Measurements from ENCODE around the gene PNMA6E.

The PNMA6E gene

GRCh38 chrX:153384390-153384789 lies 16.8 kb downstream of the PNMA6E start:
- no peak for DNase-seq (ENCODE audit: low read depth in 2 of 2)

- DNase-seq (ENCODE audit: low read depth in 2 of 2): no peak
Measured at GRCh38 chrX:153382563-153383482, 18.3 kb downstream of the PNMA6E start.

GRCh38 chrX:153381684-153382532 lies 19.2 kb downstream of the PNMA6E start:
- DNase-seq (ENCODE audit: low read depth in 2 of 2): peak in 1 of 2 donors; percentile 7

GRCh38 chrX:153380691-153381090 lies 20.5 kb downstream of the PNMA6E start:
- DNase-seq (ENCODE audit: low read depth in 2 of 2): no peak

- DNase-seq (ENCODE audit: low read depth in 2 of 2): no peak
Measured at GRCh38 chrX:153379971-153380581, 21.1 kb downstream of the PNMA6E start.

GRCh38 chrX:153379508-153379907 lies 21.6 kb downstream of the PNMA6E start:
- DNase-seq (ENCODE audit: low read depth in 2 of 2): no peak

GRCh38 chrX:153378607-153379006 lies 22.5 kb downstream of the PNMA6E start:
- no peak for DNase-seq (ENCODE audit: low read depth in 2 of 2)

GRCh38 chrX:153377727-153378126 lies 23.4 kb downstream of the PNMA6E start:
- DNase-seq (ENCODE audit: low read depth in 2 of 2): no peak

- DNase-seq (ENCODE audit: low read depth in 2 of 2): no peak
Measured at GRCh38 chrX:153375571-153375970, 25.6 kb downstream of the PNMA6E start.

GRCh38 chrX:153374426-153374825 lies 26.7 kb downstream of the PNMA6E start:
- no peak for DNase-seq (ENCODE audit: low read depth in 2 of 2)

GRCh38 chrX:153372949-153373348 lies 28.2 kb downstream of the PNMA6E start:
- DNase-seq (ENCODE audit: low read depth in 2 of 2): no peak

- no peak for DNase-seq (ENCODE audit: low read depth in 2 of 2)
Measured at GRCh38 chrX:153371256-153371655, 29.9 kb downstream of the PNMA6E start.

GRCh38 chrX:153370293-153371055 lies 30.7 kb downstream of the PNMA6E start:
- no peak for DNase-seq (ENCODE audit: low read depth in 2 of 2)

GRCh38 chrX:153366878-153367538 lies 34.1 kb downstream of the PNMA6E start:
- DNase-seq (ENCODE audit: low read depth in 2 of 2): no peak

GRCh38 chrX:153366119-153366518 lies 35.0 kb downstream of the PNMA6E start:
- no peak for DNase-seq (ENCODE audit: low read depth in 2 of 2)

GRCh38 chrX:153365670-153366069 lies 35.5 kb downstream of the PNMA6E start:
- no peak for DNase-seq (ENCODE audit: low read depth in 2 of 2)

GRCh38 chrX:153361781-153362397 lies 39.3 kb downstream of the PNMA6E start:
- DNase-seq (ENCODE audit: low read depth in 2 of 2): no peak

- DNase-seq (ENCODE audit: low read depth in 2 of 2): no peak
Measured at GRCh38 chrX:153357877-153358276, 43.3 kb downstream of the PNMA6E start.

GRCh38 chrX:153353416-153353815 lies 47.7 kb downstream of the PNMA6E start:
- no peak for DNase-seq (ENCODE audit: low read depth in 2 of 2)

- DNase-seq (ENCODE audit: low read depth in 2 of 2): no peak
Measured at GRCh38 chrX:153352858-153353257, 48.3 kb downstream of the PNMA6E start.
